Measurements from ENCODE around the gene CAMTA1.

Gene CAMTA1

DNA sequence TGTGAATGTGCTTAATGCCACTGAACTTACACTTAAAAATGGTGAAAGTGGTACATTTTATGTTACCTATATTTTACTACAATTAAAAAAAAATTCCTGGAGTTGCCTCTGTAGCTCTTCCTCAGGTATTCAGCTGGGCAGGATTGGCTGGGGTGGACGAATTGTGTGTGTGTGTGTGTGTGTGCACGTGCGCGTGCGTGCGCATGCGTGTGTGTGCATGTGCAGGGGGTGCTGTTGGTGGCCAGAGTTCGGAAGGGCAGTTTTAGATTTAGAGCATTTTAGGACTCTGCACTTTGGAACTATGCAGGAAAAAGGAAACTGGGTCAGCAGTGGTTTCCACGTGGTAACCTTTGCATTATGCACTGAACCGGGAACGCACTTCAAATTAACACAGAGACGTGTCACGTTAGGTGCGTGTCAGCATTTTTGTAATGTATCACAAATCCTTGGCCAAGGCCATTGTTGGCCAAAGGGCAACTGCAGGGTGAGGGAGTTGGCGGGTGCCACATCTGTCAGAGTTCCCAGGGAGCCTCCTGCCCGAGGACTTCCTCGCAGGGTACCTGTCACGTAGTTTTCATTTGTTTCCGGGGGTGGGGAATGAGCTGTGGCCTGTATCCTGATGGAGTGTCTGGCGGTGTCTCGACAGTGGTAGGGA is 312.8 kb downstream of the CAMTA1 start:
- no peaks in the 10 kb centered on the region for H3K4me1 ChIP-seq (ENCODE audit: control insufficient read depth, insufficient read depth, low read length)
- H3K36me3 ChIP-seq (ENCODE audit: control insufficient read depth, insufficient read depth, low read length) = no peaks in the 10 kb centered on the region
- H3K4me3 ChIP-seq (ENCODE audit: low read depth, low read length) = no peak overlapping the region
- no peaks in the 10 kb centered on the region for H3K27me3 ChIP-seq (ENCODE audit: control insufficient read depth, insufficient read depth, low read length)
- no peak overlapping the region for H3K9ac ChIP-seq (ENCODE audit: low read depth, low read length)
- no peaks in the 10 kb centered on the region for H3K9me3 ChIP-seq (ENCODE audit: control insufficient read depth, insufficient read depth, low read length)

GRCh38 chr1:7098641-7099040 is 313.4 kb downstream of the CAMTA1 start:
- Histone ChIP-seq H3K9me3 (ENCODE audit: control insufficient read depth, insufficient read depth, low read length) (no peaks in the 10 kb centered on the region), H3K36me3 (ENCODE audit: control insufficient read depth, insufficient read depth, low read length) (no peaks in the 10 kb centered on the region), H3K4me3 (ENCODE audit: low read depth, low read length) (no peak overlapping the region), H3K27me3 (ENCODE audit: control insufficient read depth, insufficient read depth, low read length) (no peaks in the 10 kb centered on the region), H3K4me1 (ENCODE audit: control insufficient read depth, insufficient read depth, low read length) (no peaks in the 10 kb centered on the region), H3K9ac (ENCODE audit: low read depth, low read length) (no peak overlapping the region)

DNA sequence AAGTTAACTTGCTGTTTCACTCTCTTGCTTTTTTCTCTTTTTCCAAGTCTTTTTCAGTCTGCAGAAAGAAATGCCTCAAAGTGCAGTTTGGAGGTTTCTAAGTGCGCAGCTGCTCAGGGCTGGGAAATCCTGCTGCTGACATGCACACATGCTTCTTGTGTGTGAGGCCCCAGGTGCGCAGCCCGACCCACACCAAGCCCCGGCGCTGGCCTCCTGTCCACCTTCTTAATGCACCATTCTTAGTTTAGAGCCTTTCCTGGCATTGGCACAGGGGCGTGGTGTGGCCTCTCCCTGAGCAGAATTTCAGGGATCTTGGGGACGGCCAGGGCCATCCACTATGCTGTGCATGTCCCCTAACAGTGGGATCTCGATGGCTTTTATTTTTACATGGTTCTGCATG is 315.2 kb downstream of the CAMTA1 start:
- H3K36me3 ChIP-seq (ENCODE audit: control insufficient read depth, insufficient read depth, low read length) = no peaks in the 10 kb centered on the region
- H3K9ac ChIP-seq (ENCODE audit: low read depth, low read length) = no peak overlapping the region
- no peak overlapping the region for H3K4me3 ChIP-seq (ENCODE audit: low read depth, low read length)
- H3K4me1 ChIP-seq (ENCODE audit: control insufficient read depth, insufficient read depth, low read length) = no peaks in the 10 kb centered on the region
- H3K27me3 ChIP-seq (ENCODE audit: control insufficient read depth, insufficient read depth, low read length) = no peaks in the 10 kb centered on the region
- no peaks in the 10 kb centered on the region for H3K9me3 ChIP-seq (ENCODE audit: control insufficient read depth, insufficient read depth, low read length)

GRCh38 chr1:7101187-7101586 is 315.9 kb downstream of the CAMTA1 start:
- no peaks in the 10 kb centered on the region for H3K9me3 ChIP-seq (ENCODE audit: control insufficient read depth, insufficient read depth, low read length)
- H3K36me3 ChIP-seq (ENCODE audit: control insufficient read depth, insufficient read depth, low read length) = no peaks in the 10 kb centered on the region
- H3K4me1 ChIP-seq (ENCODE audit: control insufficient read depth, insufficient read depth, low read length) = no peaks in the 10 kb centered on the region
- no peaks in the 10 kb centered on the region for H3K27me3 ChIP-seq (ENCODE audit: control insufficient read depth, insufficient read depth, low read length)
- no peak overlapping the region for H3K9ac ChIP-seq (ENCODE audit: low read depth, low read length)
- H3K4me3 ChIP-seq (ENCODE audit: low read depth, low read length) = no peak overlapping the region

DNA sequence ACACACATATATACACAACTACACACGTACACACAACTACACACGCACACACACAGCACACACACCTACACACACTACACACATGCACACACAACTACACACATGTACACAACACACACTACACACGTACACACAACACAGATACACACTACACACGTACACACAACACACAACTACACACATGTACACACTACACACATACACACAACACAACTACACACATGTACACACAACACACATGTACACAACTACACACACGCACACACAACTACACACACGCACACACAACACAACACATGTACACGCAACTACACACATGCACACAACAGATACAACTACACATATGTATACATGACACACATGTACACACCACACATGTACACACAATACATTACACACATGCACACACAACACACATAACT is 318.1 kb downstream of the CAMTA1 start:
- Histone ChIP-seq H3K36me3 (ENCODE audit: control insufficient read depth, insufficient read depth, low read length) (no peaks in the 10 kb centered on the region), H3K4me1 (ENCODE audit: control insufficient read depth, insufficient read depth, low read length) (no peaks in the 10 kb centered on the region), H3K9ac (ENCODE audit: low read depth, low read length) (no peak overlapping the region), H3K27me3 (ENCODE audit: control insufficient read depth, insufficient read depth, low read length) (no peaks in the 10 kb centered on the region), H3K9me3 (ENCODE audit: control insufficient read depth, insufficient read depth, low read length) (no peaks in the 10 kb centered on the region), H3K4me3 (ENCODE audit: low read depth, low read length) (no peak overlapping the region)

DNA sequence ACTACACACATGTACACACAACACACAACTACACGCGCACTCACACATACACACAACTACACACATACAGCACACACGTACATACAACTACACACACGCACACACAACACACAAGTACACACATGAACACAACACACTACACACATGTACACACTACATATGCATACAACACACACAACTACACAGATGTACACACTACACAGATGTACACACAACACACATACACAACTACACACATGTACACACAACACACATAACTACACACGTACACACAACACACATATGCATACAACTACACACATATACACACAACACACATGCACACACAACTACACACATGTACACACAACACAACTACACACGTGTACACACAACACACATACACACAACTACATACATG is 318.6 kb downstream of the CAMTA1 start:
- H3K4me3 ChIP-seq (ENCODE audit: low read depth, low read length) = no peak overlapping the region
- no peaks in the 10 kb centered on the region for H3K27me3 ChIP-seq (ENCODE audit: control insufficient read depth, insufficient read depth, low read length)
- no peaks in the 10 kb centered on the region for H3K9me3 ChIP-seq (ENCODE audit: control insufficient read depth, insufficient read depth, low read length)
- H3K36me3 ChIP-seq (ENCODE audit: control insufficient read depth, insufficient read depth, low read length) = no peaks in the 10 kb centered on the region
- H3K4me1 ChIP-seq (ENCODE audit: control insufficient read depth, insufficient read depth, low read length) = no peaks in the 10 kb centered on the region
- H3K9ac ChIP-seq (ENCODE audit: low read depth, low read length) = no peak overlapping the region

GRCh38 chr1:7104339-7104738 is 319.1 kb downstream of the CAMTA1 start:
- no peaks in the 10 kb centered on the region for H3K9me3 ChIP-seq (ENCODE audit: control insufficient read depth, insufficient read depth, low read length)

DNA sequence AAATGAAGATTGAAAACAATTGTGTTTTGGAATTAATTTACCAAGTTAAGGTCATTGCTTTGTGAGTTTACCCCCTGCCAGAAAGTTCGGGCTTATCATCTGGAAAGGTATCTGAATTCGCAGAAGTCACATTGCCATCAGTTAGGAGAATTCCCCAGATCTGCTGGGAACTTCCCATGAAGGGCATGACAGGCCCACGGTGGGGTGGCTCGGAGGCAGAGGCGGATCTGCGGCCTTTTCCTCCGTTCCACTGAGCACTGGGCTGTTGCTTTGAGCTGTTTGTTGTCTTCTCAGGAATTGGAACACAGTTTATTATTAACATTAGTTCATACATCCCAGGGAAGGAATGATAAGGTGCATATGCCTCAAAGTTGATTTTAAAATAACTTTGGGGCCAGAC is 320.0 kb downstream of the CAMTA1 start:
- Histone ChIP-seq H3K4me1 (ENCODE audit: control insufficient read depth, insufficient read depth, low read length) (no peaks in the 10 kb centered on the region), H3K9me3 (ENCODE audit: control insufficient read depth, insufficient read depth, low read length) (no peaks in the 10 kb centered on the region), H3K36me3 (ENCODE audit: control insufficient read depth, insufficient read depth, low read length) (no peaks in the 10 kb centered on the region), H3K9ac (ENCODE audit: low read depth, low read length) (no peak overlapping the region), H3K4me3 (ENCODE audit: low read depth, low read length) (no peak overlapping the region), H3K27me3 (ENCODE audit: control insufficient read depth, insufficient read depth, low read length) (no peaks in the 10 kb centered on the region)

More at GRCh38 chr1:7104339-7104738, 319.1 kb downstream of the CAMTA1 start:
- H3K36me3 ChIP-seq (ENCODE audit: control insufficient read depth, insufficient read depth, low read length) = no peaks in the 10 kb centered on the region
- H3K4me3 ChIP-seq (ENCODE audit: low read depth, low read length) = no peak overlapping the region
- H3K9ac ChIP-seq (ENCODE audit: low read depth, low read length) = no peak overlapping the region
- no peaks in the 10 kb centered on the region for H3K4me1 ChIP-seq (ENCODE audit: control insufficient read depth, insufficient read depth, low read length)
- no peaks in the 10 kb centered on the region for H3K27me3 ChIP-seq (ENCODE audit: control insufficient read depth, insufficient read depth, low read length)

DNA sequence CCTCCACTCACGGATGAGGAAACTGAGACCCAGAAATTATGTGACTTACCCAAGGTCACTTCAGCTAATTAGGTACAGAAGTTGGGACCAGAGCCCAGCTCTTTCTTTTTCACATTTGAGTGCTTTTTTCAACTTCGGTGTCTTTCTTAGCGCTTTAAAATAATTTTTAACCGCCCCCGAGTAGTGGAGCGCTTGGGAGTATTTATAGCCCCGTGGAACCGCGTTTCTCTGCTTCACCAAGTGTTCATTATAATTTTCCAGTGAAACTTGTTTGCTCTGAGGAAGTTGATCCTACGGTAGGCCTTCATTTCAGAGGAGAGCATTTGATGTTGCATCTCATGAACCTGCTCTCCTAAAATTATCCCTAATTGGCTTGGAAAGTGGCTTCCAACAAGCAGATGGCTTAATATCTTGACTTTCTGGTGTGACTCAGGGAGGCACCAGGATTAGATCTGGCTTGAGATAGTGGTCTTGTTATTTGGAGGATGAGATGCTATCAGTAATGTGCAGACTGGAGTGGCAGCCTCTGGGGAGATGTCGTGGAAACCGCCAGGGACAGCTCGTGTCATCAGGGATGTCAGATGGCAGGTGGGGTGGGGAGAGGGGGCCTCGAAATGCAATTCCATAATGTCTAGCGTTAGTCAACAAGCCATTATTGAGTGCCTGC is 321.3 kb downstream of the CAMTA1 start:
- Histone ChIP-seq H3K9ac (ENCODE audit: low read depth, low read length) (no peak overlapping the region), H3K36me3 (ENCODE audit: control insufficient read depth, insufficient read depth, low read length) (no peaks in the 10 kb centered on the region), H3K27me3 (ENCODE audit: control insufficient read depth, insufficient read depth, low read length) (no peaks in the 10 kb centered on the region), H3K9me3 (ENCODE audit: control insufficient read depth, insufficient read depth, low read length) (no peaks in the 10 kb centered on the region), H3K4me1 (ENCODE audit: control insufficient read depth, insufficient read depth, low read length) (no peaks in the 10 kb centered on the region), H3K4me3 (ENCODE audit: low read depth, low read length) (no peak overlapping the region)

GRCh38 chr1:7107109-7107830 is 322.0 kb downstream of the CAMTA1 start:
- Histone ChIP-seq H3K4me3 (ENCODE audit: low read depth, low read length) (no peak overlapping the region), H3K27me3 (ENCODE audit: control insufficient read depth, insufficient read depth, low read length) (no peaks in the 10 kb centered on the region), H3K9me3 (ENCODE audit: control insufficient read depth, insufficient read depth, low read length) (no peaks in the 10 kb centered on the region), H3K9ac (ENCODE audit: low read depth, low read length) (no peak overlapping the region), H3K4me1 (ENCODE audit: control insufficient read depth, insufficient read depth, low read length) (no peaks in the 10 kb centered on the region), H3K36me3 (ENCODE audit: control insufficient read depth, insufficient read depth, low read length) (no peaks in the 10 kb centered on the region)

GRCh38 chr1:7108251-7108650 is 323.0 kb downstream of the CAMTA1 start:
- H3K27me3 ChIP-seq (ENCODE audit: control insufficient read depth, insufficient read depth, low read length) = no peaks in the 10 kb centered on the region
- H3K9ac ChIP-seq (ENCODE audit: low read depth, low read length) = no peak overlapping the region
- H3K9me3 ChIP-seq (ENCODE audit: control insufficient read depth, insufficient read depth, low read length) = no peaks in the 10 kb centered on the region
- no peaks in the 10 kb centered on the region for H3K36me3 ChIP-seq (ENCODE audit: control insufficient read depth, insufficient read depth, low read length)
- no peaks in the 10 kb centered on the region for H3K4me1 ChIP-seq (ENCODE audit: control insufficient read depth, insufficient read depth, low read length)
- no peak overlapping the region for H3K4me3 ChIP-seq (ENCODE audit: low read depth, low read length)

DNA sequence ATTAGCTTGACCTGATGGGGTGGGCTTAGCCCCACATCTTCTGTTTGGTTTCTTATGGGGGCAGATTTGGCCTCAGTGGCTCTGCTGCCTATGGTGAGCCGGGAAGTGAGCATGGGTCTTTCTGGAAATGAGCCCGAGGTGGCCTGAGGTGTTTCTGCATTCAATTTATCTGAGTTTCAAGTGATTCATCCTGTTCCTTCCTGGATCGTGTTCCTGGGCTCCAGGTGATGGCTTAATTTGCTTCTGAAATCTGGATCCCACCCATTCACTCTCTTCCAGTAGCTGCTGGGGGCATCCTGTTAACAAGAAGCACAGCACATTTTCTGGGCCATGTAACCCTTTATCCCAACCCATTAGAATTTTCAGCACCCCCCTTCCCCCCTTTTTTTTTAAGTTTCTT is 324.6 kb downstream of the CAMTA1 start:
- Histone ChIP-seq H3K4me1 (ENCODE audit: control insufficient read depth, insufficient read depth, low read length) (no peaks in the 10 kb centered on the region), H3K36me3 (ENCODE audit: control insufficient read depth, insufficient read depth, low read length) (no peaks in the 10 kb centered on the region), H3K9me3 (ENCODE audit: control insufficient read depth, insufficient read depth, low read length) (no peaks in the 10 kb centered on the region), H3K4me3 (ENCODE audit: low read depth, low read length) (no peak overlapping the region), H3K27me3 (ENCODE audit: control insufficient read depth, insufficient read depth, low read length) (no peaks in the 10 kb centered on the region), H3K9ac (ENCODE audit: low read depth, low read length) (no peak overlapping the region)

All from iPS-15b (cell line).